CD4-positive, alpha-beta T cell (primary cell): ENCODE data around the gene SPTBN5. TPM values are rescaled to one million over a fixed set of nuclear protein-coding genes. Genes with fewer than 3 reads are reported as not detected.

Experiments used
- ATAC-seq: fragments of 200-7000 bp; cut with Tn5 transposase; one replicate; pipeline ENCODE4 v1.10.0; 2022; ENCODE audit warnings: mild to moderate bottlenecking; ENCODE audit not compliant: poor library complexity
- CTCF ChIA-PET: fragments of 350-600 bp; sonication (Branson Sonifier 250); formaldehyde crosslinking; loops from one replicate; lab custom pipeline; 2021; ENCODE audit warnings: antibody characterized with exemption, inconsistent platforms; lab: Charles Lee
- POLR2A ChIA-PET: fragments of 350-600 bp; sonication (Branson Sonifier 250); formaldehyde crosslinking; loops from one replicate; lab custom pipeline; 2021; ENCODE audit warnings: antibody characterized with exemption, inconsistent platforms; lab: Charles Lee
- DNase-seq, 14 experiments: peaks; one replicate each; pipeline ENCODE4 v3.0.0-alpha.2; 2013 to 2020; ENCODE audit warnings: mixed read lengths in 2 of 14
- H3K27ac ChIP-seq, 2 donors: one replicate each; pipeline versions ENCODE4 v1.5.1 to v1.7.0; 2013; ENCODE audit warnings: low read length in 2 of 2, low read depth in 1 of 2, mild to moderate bottlenecking in 1 of 2
- H3K27me3 ChIP-seq, 2 experiments: 1 replicate in 1 of 2; 2 replicates in 1 of 2; pipeline versions ENCODE4 v1.6.1 to v1.7.0; 2013; ENCODE audit warnings: low read length in 2 of 2, control low read depth in 1 of 2, mild to moderate bottlenecking in 1 of 2, moderate library complexity in 1 of 2; ENCODE audit not compliant: insufficient read depth in 2 of 2, control insufficient read depth in 1 of 2
- H3K36me3 ChIP-seq: one replicate; pipeline ENCODE4 v1.6.1; 2013; ENCODE audit warnings: low read length, control low read depth; ENCODE audit not compliant: insufficient read depth
- H3K4me1 ChIP-seq: one replicate; pipeline ENCODE4 v1.6.1; 2013; ENCODE audit warnings: low read length, control low read depth; ENCODE audit not compliant: insufficient read depth
- H3K4me3 ChIP-seq: one replicate; pipeline ENCODE4 v1.5.1; 2013; ENCODE audit warnings: mild to moderate bottlenecking, low read length, moderate library complexity
- H3K9me3 ChIP-seq, 2 experiments: 1 replicate in 1 of 2; 2 replicates in 1 of 2; pipeline versions ENCODE4 v1.6.1 to v1.7.0; 2013; ENCODE audit warnings: low read length in 2 of 2, mild to moderate bottlenecking in 2 of 2, control low read depth in 1 of 2, moderate library complexity in 1 of 2; ENCODE audit not compliant: control insufficient read depth in 1 of 2, insufficient read depth in 1 of 2
- H3K27ac Mint-ChIP-seq: one replicate; pipeline ENCODE4 v1.8.0; 2020; ENCODE audit warnings: mixed read lengths
- H3K27me3 Mint-ChIP-seq: one replicate; pipeline ENCODE4 v1.8.0; 2021; ENCODE audit warnings: mixed read lengths
- H3K36me3 Mint-ChIP-seq: one replicate; pipeline ENCODE4 v1.8.0; 2021; ENCODE audit warnings: low read depth, mixed read lengths
- H3K4me1 Mint-ChIP-seq: one replicate; pipeline ENCODE4 v1.8.0; 2021; ENCODE audit warnings: low read depth, mixed read lengths
- H3K4me3 Mint-ChIP-seq: one replicate; pipeline ENCODE4 v1.8.0; 2020; ENCODE audit warnings: mild to moderate bottlenecking, mixed read lengths
- H3K9me3 Mint-ChIP-seq: one replicate; pipeline ENCODE4 v1.8.0; 2020; ENCODE audit warnings: mixed read lengths
- CTCF ChIP-seq: fragments of 200-600 bp; IDR thresholded peaks from one replicate; pipeline ENCODE4 v1.8.0; 2022; ENCODE audit warnings: antibody characterized with exemption, mild to moderate bottlenecking
- intact Hi-C, 2 experiments: fragments of 100-400 bp; cut with DNase I in 1 of 2; cut with micrococcal nuclease in 1 of 2; formaldehyde crosslinking; loops; one replicate each; pipeline versions ENCODE4 v1.15.1 to v1.9.0; 2023 to 2025; cut with DNase I, micrococcal nuclease
- total RNA-seq, 174 experiments: library from RNA in 2 of 174; stranded (reverse) in 2 of 174; gene quantifications; one replicate each; pipeline ENCODE4 v1.2.3 and lab custom pipeline; 2021 to 2026

Gene SPTBN5
- total RNA-seq, 2 experiments from 2014 or later = 2.2 to 2.3 TPM

GRCh38 chr15:41866263-41866703 lies 27.6 kb downstream of the SPTBN5 start:
- Histone ChIP-seq H3K36me3 (no peaks in the 10 kb centered on the region), H3K27ac (no peak overlapping the region), H3K4me3 (no peak overlapping the region), H3K27me3 (no peaks in the 10 kb centered on the region), H3K4me1 (peaks cover 20% of the 10 kb centered on the region), H3K9me3 (no peaks in the 10 kb centered on the region)
- no peaks in the 10 kb centered on the region for H3K36me3 Mint-ChIP-seq
- no peak for TF ChIP-seq CTCF
- H3K4me3 Mint-ChIP-seq = no peak overlapping the region
- ATAC-seq (no peak), DNase-seq (no peak)
- no peaks in the 10 kb centered on the region for H3K27me3 Mint-ChIP-seq
- POLR2A ChIA-PET = no interaction called here
- peaks cover 10% of the 10 kb centered on the region for H3K4me1 Mint-ChIP-seq
- H3K27ac Mint-ChIP-seq = no peak overlapping the region
- intact Hi-C loops = no loop called here
- no peaks in the 10 kb centered on the region for H3K9me3 Mint-ChIP-seq
- CTCF ChIA-PET = interaction anchor here (1.4 kb wide), 1 partner anchor 38 kb away, joined by 4 read pairs; no protein-coding TSS in a partner anchor

- no peak for DNase-seq
- intact Hi-C loops = no loop called here
- Mint-ChIP-seq H3K27me3 (no peaks in the 10 kb centered on the region), H3K4me3 (no peak overlapping the region), H3K9me3 (no peaks in the 10 kb centered on the region), H3K27ac (no peak overlapping the region), H3K36me3 (no peaks in the 10 kb centered on the region), H3K4me1 (peaks cover 3% of the 10 kb centered on the region)
- no peak overlapping the region for H3K27ac ChIP-seq
- H3K36me3 ChIP-seq = no peaks in the 10 kb centered on the region
- no peak for ATAC-seq
- H3K9me3 ChIP-seq = no peaks in the 10 kb centered on the region
- H3K4me3 ChIP-seq = no peak overlapping the region
- POLR2A ChIA-PET = no interaction called here
- CTCF ChIA-PET = no interaction called here
- peaks cover 14% of the 10 kb centered on the region for H3K4me1 ChIP-seq
- TF ChIP-seq CTCF = no peak
- no peaks in the 10 kb centered on the region for H3K27me3 ChIP-seq
Observed at GRCh38 chr15:41865490-41866055, 28.3 kb downstream of the SPTBN5 start.

GRCh38 chr15:41862515-41863116 lies 31.2 kb downstream of the SPTBN5 start:
- ChIA-PET CTCF (interaction anchor here (1.6 kb wide), 1 partner anchor 32 kb away, joined by 5 read pairs; no protein-coding TSS in a partner anchor), POLR2A (no interaction called here)
- H3K27me3 ChIP-seq = no peaks in the 10 kb centered on the region
- DNase-seq = peak in 1 of 14 experiments; percentile 24
- Mint-ChIP-seq H3K36me3 (no peaks in the 10 kb centered on the region), H3K27ac (no peak overlapping the region), H3K4me1 (peaks cover 5% of the 10 kb centered on the region), H3K9me3 (no peaks in the 10 kb centered on the region), H3K27me3 (no peaks in the 10 kb centered on the region), H3K4me3 (no peak overlapping the region)
- no peak overlapping the region for H3K27ac ChIP-seq
- H3K9me3 ChIP-seq = no peaks in the 10 kb centered on the region
- no peak for TF ChIP-seq CTCF
- intact Hi-C loops = no loop called here
- H3K4me1 ChIP-seq = peaks cover 14% of the 10 kb centered on the region
- H3K36me3 ChIP-seq = no peaks in the 10 kb centered on the region
- ATAC-seq = no peak
- no peak overlapping the region for H3K4me3 ChIP-seq
